RPMI8226 (cell line): ENCODE measurements around the gene PTPRN2.
"Not testable (repeated sequence)": the region's sequence is repeated elsewhere in the genome, so short reads cannot be mapped to it uniquely, and the experiment has no call there.

Source experiments
- DNase-seq: peaks from one replicate; pipeline ENCODE4 v3.0.0-alpha.2; 2015

Gene PTPRN2

DNA sequence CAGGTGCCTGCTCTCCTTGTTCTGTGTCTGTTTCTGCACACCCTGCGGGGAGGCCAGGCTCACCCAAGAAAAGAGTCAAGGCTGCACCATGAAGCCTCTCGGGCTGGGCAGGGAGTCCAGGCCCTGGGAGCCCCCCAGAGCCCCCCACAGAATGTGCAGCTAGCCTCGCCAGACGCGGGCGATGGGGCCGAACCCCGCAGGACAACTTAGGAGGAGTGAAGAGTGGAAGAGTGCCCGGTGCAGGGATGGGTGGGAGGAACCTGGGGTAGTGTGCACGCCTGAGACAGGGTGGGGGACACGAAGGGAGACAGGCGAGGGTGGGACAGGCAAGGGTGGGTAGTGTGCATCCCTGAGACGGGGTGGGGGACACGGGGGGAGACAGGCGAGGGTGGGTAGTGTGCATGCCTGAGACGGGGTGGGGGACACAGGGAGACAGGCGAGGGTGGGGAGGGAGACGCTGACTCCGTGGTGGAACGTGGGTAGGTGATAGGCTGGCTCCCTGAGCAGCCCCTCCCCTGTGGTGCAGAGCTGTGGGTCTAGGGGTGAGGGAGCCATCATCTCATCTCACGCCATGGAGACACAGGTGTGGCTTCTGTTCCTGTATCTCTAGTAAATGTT lies 635.5 kb downstream of the PTPRN2 start:
- no peak for DNase-seq

DNA sequence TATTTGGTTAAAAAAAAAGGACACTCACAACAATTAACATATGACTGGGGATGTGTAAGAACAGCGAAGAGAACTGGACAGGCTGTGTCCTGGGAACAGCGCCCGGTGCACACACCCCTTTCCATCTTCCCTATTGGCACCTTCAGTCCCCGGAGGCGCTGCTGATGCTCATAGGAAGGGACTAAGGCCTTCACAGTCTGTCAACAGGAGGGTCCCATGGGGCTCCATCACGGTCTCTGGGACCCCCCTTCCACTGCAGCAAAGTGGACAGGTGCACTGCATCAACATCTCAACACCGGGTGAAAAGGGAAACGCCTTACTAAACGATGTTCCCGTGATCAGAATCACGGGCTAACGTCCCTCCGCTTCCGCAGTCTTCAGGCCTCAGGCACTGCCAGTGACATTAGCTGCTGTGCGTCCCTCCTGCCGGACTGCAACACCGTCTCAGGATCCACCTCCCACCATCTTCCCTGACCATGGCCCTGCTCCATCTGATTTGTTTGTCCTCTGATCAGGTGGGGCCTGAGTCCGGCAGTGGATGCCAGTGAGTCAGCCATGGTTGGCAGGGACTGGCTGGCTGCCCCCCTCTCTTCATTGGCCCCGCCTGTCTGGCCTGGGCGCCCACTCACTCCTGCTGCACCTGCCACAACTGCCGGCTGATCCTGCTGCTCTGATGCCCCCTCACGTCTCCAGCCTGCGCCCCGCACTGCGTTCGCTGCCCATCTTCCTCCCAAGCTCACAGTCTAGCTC lies 636.1 kb downstream of the PTPRN2 start:
- no peak for DNase-seq

- DNase-seq: no peak
Observed at GRCh38 chr7:157949711-157950110, 637.9 kb downstream of the PTPRN2 start.

GRCh38 chr7:157947504-157947903 lies 640.1 kb downstream of the PTPRN2 start:
- no peak for DNase-seq

- DNase-seq: no peak
Observed at GRCh38 chr7:157946398-157947060, 641.1 kb downstream of the PTPRN2 start.

DNA sequence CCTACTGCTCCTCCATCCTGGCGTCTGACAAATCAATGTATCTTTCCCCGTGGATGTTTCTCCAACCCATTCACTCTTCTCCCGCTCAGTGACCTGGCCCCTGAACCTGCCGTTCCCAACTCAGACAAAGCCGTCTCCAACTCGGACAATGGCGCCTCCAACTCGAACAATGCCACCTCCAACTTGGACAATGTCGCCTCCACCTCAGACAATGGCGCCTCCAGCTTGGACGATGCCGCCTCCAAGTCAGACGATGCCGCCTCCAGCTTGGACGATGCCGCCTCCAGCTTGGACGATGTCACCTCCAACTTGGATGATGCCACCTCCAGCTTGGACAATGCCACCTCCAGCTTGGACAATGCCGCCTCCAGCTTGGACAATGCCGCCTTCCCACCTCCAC lies 642.2 kb downstream of the PTPRN2 start:
- DNase-seq: no peak

DNA sequence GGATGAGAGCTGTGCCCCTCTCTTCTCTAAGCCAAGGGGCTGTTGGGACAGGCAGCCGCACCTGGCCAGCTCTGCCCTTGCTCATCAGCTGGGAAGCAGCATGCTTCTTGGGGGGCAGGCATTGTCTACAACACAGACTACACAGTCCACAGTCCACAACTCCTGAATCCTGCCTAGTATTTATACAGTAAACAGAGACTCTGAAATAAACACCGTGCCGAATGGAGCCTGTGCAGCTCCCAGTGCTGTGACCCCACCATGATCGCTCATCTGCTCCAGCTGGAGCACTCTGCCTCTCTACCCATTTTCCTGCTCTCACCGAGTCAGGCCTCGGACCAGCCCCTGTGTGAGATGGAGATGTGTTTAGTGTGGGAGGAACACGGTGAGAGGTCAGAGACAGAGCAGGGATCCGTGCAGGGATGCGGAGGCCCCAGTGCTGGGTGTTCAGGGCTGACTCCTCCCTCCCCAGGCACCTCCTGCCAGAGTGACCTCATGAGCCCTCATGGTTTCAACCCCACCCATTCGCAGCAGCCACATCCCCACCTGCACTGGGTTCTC lies 642.8 kb downstream of the PTPRN2 start:
- no peak for DNase-seq

DNA sequence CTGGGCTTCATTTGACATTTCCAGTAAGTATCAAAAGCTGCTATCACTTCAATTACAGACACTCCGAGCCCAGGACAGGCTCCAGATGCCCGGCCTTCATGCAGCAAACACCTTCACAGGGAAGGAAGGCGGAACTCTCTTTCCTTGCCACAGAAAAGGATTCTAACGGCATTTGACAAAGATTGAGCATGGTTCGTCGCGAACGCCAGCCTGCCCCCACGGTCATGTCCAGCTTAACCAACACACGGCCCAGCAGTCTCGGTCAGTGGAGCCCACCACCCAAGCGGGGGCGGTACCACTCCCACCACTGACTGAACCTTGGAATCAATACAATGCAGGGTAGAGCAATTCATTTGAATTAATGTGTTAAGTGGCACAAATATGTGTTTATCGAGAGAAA lies 643.6 kb downstream of the PTPRN2 start:
- DNase-seq: no peak

DNA sequence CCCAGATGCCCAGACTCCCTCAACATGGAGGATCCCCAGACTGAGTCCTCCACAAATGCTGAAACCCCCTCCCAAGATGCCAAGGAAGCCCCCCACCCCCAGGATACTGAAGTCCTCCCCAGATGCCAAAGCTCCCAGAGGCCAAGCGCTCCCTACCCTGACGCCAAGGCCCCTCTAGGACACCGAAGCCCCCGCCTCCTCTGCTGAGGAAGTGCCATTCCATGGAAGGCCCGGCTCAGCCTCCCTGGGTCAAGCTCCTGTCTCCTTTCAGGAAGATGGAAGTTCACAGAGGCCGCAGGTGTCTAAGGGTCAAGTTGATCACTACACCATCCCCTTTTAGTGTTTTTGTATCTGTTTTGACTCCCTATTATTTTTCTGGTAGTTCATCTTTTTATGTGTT lies 644.1 kb downstream of the PTPRN2 start:
- no peak for DNase-seq

DNA sequence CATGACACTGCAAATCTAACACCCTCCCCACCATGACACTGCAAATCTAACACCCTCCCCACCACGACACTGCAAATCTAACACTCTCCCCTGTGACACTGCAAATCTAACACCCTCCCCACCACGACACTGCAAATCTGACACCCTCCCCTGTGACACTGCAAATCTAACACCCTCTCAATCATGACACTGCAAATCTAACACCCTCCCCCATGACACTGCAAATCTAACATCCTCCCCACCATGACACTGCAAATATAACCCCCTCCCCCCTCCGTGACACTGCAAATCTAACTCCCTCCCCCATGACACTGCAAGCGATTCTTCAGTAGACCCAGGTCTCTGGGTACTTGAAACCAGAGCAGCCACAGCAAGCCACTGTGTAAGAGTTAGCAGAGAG lies 646.4 kb downstream of the PTPRN2 start:
- no peak for DNase-seq

GRCh38 chr7:157940497-157940896 lies 647.1 kb downstream of the PTPRN2 start:
- DNase-seq: no peak

GRCh38 chr7:157938211-157938610 lies 649.4 kb downstream of the PTPRN2 start:
- no peak for DNase-seq

- DNase-seq: no peak
Observed at GRCh38 chr7:157937406-157937805, 650.2 kb downstream of the PTPRN2 start.

GRCh38 chr7:157936976-157937375 lies 650.6 kb downstream of the PTPRN2 start:
- DNase-seq: no peak

DNA sequence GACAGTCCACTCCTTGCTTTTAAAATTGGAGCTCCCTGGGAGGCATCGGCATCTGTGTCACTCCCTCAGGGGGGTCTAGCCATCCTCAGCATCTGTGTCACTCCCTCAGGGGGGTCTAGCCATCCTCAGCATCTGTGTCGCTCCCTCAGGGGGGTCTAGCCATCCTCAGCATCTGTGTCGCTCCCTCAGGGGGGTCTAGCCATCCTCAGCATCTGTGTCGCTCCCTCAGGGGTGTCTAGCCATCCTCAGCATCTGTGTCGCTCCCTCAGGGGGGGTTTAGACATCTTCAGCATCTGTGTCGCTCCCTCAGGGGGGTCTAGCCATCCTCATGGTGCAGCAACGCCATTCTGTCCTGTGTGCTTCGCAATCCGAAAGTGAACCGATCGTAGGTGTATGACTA lies 651.9 kb downstream of the PTPRN2 start:
- DNase-seq: not testable (repeated sequence)

GRCh38 chr7:157933219-157934155 lies 654.1 kb downstream of the PTPRN2 start:
- not testable (repeated sequence) for DNase-seq

DNA sequence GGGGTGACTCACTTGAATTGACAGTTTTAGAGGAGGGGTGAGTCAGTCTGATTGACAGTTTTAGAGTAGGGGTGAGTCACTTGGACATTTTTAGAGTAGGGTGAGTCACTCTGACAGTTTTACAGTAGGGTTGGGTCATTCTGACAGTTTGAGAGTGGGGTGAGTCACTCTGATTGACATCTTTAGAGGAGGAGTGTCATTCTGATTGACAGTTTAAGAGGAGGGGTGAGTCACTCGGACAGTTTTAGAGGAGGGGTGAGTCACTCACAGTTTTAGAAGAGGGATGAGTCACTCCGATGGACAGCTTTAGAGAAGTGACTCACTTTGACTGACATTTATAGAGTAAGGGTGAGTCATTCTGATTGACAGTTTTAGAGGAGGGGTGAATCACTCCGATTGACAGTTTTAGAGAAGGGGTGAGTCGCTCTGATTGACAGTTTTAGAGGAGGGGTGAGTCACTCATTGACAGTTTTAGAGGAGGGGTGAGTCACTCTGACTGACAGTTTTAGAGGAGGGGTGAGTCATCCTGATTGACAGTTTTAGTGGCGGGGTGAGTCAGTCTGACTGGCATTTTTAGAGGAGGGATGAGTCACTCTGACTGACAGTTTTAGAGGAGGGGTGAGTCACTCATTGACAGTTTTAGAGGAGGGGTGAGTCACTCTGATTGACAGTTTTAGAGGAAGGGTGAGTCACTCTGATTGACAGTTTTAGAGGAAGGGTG lies 655.0 kb downstream of the PTPRN2 start:
- no peak for DNase-seq

DNA sequence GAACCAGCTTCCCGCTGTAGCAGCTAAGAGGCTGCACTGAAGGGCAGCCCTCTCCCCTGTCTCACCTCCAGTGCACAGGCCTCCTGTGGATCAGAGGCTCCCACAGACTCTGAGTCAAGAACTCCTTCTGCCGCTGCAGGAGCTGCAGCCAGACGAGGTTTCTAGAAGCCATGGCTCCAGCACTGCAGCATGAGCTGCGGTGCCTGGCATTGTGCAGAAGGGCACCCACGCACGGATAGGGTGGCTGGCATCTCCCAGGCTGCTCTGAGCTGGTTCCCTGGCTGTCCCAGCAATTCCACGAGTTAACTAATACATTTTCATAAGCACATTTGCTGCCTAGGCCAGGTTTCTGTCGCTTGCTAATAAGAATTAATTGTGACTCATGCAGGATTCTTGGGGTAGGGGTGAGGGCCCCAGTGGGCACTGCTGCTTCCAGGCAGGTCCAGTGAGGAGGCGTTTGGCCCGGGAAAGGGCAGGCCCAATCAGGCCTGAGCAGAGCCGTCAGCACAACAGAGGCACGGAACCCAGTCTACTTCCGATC lies 656.6 kb downstream of the PTPRN2 start:
- DNase-seq: no peak

DNA sequence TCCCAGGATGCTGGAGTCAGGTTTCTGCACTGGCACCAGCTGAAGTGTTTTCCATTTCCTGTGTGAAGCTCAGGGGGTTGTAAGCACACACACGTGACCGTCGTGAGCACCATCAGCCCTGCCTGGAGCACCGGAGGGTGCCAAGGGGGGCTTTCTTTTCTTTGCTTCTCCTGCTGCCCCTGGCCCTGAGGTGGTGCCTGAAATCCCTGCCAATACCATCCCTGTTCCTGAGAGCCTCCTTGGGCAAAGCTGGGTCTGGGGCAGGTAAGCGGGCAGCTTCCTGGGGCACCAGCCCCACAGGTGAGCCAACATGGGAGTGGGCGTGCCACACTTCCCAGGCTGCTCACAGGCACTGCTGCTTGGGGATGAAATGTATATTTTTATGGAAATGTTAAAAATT lies 657.2 kb downstream of the PTPRN2 start:
- DNase-seq: no peak

GRCh38 chr7:157929671-157930070 lies 658.0 kb downstream of the PTPRN2 start:
- no peak for DNase-seq

DNA sequence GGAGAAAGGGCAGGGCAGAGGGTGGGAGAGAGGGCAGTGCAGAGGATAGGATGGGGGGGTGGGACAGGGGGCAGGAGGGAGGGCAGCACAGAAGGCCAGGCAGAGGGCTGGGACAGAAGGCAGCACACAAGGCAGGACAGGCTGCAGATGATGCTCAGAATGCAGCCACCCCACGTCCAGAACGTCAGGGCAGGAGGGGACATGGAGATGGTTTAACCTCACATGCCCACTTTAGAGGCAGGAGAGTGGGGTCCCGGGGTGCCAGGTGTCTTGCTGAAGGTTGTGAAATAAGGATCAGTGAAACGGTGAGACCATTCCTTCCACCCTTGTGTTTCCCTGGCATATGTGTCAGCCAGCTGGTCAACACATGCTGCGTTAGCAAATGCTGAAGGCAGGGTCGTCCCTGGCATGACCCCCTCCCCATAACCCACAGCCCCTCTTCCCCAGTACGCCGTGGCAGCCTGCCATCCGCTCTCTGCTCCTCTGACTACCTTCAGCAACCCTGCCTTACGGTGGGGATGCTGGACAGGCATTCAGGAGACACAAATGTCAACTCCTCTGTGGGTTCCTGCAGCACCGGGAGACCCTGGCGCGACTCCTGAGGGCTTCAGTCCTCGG lies 658.7 kb downstream of the PTPRN2 start:
- no peak for DNase-seq
